GM12801 (cell line): ENCODE results near the gene TMIE.

Source experiments
- TF ChIP-seq, protein P1 (sequence below): IDR thresholded peaks from one replicate; pipeline ENCODE4 v1.5.1; 2011; ENCODE audit warnings: control low read depth; ENCODE audit not compliant: insufficient read length; ENCODE audit errors: extremely low read depth

Gene TMIE

DNA sequence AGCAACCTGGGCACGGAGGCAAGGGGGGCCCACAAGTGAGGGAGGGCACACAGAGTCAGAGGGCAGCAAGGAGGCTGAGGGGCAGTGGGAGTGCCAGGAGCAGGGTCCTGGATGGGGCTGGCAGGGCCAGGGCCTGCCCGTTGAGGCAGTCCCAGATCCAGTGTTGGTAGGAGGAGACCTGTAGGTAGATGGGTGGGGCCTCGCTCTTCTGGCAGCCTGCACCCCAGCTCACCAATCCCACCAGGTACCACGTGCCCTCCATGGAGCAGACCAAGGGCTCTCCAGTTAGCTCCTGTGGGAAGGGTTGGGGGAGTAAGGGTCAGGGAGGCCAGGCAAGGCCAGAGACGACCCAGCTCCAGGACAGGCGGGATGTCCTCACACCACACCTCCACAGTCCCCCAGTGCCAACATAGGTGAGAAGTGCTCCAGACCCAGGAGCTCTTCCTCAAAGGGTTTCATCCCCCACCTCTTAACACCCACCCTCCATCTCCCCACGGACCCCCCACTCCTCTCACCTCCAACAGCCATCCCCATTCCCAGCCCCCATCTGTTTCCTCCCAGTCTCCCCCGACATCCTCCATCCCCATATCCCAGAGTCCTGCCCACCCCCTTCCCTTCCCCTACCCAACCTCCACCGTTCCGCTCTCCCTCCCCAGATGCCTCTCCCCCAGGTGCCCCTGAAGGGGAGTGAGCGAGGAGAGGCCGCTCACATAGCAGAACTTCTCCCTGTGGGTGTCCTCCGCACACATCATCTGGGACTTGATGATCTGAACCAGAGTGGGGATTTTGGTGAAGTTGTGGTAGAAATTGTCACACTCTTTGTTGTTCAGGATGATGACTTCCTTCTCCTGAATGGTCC is 11.2 kb downstream of the TMIE start:
- TF ChIP-seq, protein P1, sequence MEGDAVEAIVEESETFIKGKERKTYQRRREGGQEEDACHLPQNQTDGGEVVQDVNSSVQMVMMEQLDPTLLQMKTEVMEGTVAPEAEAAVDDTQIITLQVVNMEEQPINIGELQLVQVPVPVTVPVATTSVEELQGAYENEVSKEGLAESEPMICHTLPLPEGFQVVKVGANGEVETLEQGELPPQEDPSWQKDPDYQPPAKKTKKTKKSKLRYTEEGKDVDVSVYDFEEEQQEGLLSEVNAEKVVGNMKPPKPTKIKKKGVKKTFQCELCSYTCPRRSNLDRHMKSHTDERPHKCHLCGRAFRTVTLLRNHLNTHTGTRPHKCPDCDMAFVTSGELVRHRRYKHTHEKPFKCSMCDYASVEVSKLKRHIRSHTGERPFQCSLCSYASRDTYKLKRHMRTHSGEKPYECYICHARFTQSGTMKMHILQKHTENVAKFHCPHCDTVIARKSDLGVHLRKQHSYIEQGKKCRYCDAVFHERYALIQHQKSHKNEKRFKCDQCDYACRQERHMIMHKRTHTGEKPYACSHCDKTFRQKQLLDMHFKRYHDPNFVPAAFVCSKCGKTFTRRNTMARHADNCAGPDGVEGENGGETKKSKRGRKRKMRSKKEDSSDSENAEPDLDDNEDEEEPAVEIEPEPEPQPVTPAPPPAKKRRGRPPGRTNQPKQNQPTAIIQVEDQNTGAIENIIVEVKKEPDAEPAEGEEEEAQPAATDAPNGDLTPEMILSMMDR, result no peak

DNA sequence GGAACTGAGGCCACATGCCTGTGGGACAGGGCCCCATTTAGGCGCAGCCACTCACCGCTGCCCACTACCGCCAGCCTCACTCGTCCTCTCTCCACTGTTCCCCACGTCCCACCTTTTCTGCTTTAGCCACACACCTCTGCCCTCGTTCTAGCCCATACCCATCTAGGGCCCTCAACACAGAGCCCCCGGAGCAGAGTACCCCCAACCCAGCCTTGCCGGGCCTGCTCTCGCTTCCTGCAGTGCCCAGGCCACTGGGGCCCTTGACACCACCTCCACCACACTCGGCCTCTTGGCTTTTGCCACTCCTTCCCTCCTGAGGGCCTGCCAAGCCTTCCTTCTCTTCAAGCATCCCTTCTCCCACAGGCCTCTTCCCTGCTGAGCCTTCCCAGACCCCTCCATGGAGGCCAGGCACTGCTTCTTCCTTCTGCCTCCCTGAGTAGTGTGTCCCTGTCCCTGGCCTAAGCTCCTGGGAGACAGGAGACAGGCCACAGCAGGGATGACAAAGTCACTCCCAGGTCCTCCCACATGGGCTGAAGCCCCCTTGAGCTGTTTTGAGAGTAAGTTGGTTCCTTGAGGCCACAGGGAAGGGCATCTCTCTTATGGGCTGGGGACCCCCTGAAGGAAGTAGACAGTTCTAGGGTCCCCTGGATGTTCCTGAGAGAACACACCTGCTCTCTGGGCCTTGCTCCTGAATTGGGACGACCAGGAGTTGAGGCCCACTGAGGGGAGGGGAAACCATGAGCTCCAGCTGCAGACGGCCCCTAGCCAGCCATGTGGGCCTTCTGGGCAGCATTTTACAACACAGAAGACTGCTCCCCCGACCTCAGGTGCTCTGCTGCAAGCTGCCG is 12.1 kb downstream of the TMIE start:
- TF ChIP-seq, protein P1, result no peak

GRCh38 chr3:46713898-46714552 is 12.8 kb downstream of the TMIE start:
- TF ChIP-seq, protein P1, result no peak

GRCh38 chr3:46714728-46715506 is 13.7 kb downstream of the TMIE start:
- TF ChIP-seq, protein P1, result no peak

- TF ChIP-seq, protein P1, result no peak
These were observed 14.4 kb downstream of the TMIE start for GRCh38 chr3:46715507-46716175.

DNA sequence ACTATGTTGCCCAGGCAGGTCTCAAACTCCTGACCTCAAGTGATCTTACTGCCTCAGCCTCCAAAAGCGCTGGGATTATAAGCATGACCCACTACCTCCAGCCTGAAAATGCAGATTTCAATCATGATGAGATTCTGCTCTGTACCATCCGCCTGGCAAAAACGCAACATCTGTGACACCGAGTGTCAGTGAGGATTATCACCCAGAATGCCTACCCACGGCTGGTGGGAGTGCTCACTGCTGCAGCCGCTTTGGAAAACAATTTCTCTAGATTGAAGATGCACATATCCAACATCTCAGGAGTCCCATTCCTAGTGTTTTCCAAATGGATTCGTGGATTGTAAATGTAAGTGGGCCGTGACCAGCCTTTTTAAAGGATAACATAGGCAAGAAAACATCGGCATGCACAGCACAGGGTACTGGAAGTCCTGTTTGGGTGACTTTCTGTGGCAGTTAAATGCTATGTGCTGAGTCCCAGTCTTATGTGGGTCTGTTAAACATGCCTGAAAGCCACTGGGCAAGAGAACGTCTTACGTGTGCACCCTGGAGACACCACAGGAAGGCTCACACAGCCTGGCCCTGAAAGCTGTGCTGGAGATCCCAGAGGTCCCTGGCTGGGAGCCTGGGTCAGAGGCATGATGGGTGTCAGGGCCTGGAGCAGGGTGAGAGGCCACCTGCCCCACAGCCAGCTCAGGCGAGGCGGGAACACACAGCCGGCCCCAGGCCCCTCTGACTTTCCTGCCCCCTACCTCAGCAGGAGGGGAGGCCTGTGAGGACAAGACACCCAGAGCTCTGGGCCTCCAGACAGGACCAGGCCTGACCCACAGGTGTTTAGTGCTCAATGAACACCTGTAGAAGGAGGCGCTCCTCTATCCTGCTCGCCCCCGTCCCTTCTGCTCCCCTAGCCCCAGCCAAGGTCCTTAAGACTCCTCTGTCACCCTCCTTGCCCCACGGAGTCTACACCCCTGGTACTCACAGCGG is 15.6 kb downstream of the TMIE start:
- TF ChIP-seq, protein P1, result no peak
